Vagina (tissue), 2 donors: ENCODE results near the gene RAB40AL.

Experiments used
- POLR2A ChIP-seq, 2 donors: fragments of 450-650 bp; IDR thresholded peaks; one replicate each; pipeline ENCODE4 v1.6.1; 2017; ENCODE audit warnings: antibody characterized with exemption in 2 of 2, mild to moderate bottlenecking in 2 of 2, moderate library complexity in 2 of 2
- POLR2AphosphoS5 ChIP-seq, 2 donors: sonication (generic); formaldehyde crosslinking; IDR thresholded peaks; one replicate each; pipeline ENCODE4 v1.9.0; 2017; ENCODE audit warnings: antibody characterized with exemption in 2 of 2, mild to moderate bottlenecking in 2 of 2, low read depth in 1 of 2; ENCODE audit not compliant: insufficient read depth in 1 of 2
- TF ChIP-seq, protein P1 (sequence below), 3 experiments: fragments of 450-650 bp in 2 of 3; fragments of 200-600 bp in 1 of 3; sonication (generic) in 1 of 3; IDR thresholded peaks; one replicate each; pipeline ENCODE4 v1.5.1; 2017 to 2019; ENCODE audit warnings: antibody characterized with exemption in 3 of 3, mild to moderate bottlenecking in 2 of 3, moderate library complexity in 2 of 3

GRCh38 chrX:102902355-102902754, 34.7 kb upstream of the RAB40AL start:
- TF ChIP-seq, protein P1, sequence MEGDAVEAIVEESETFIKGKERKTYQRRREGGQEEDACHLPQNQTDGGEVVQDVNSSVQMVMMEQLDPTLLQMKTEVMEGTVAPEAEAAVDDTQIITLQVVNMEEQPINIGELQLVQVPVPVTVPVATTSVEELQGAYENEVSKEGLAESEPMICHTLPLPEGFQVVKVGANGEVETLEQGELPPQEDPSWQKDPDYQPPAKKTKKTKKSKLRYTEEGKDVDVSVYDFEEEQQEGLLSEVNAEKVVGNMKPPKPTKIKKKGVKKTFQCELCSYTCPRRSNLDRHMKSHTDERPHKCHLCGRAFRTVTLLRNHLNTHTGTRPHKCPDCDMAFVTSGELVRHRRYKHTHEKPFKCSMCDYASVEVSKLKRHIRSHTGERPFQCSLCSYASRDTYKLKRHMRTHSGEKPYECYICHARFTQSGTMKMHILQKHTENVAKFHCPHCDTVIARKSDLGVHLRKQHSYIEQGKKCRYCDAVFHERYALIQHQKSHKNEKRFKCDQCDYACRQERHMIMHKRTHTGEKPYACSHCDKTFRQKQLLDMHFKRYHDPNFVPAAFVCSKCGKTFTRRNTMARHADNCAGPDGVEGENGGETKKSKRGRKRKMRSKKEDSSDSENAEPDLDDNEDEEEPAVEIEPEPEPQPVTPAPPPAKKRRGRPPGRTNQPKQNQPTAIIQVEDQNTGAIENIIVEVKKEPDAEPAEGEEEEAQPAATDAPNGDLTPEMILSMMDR (IDR thresholded peaks at IDR 0.05) = no peak
- no peak for TF ChIP-seq POLR2A (IDR thresholded peaks at IDR 0.05)
- no peak for TF ChIP-seq POLR2AphosphoS5 (IDR thresholded peaks at IDR 0.05; ENCODE audit: insufficient read depth in 1 of 2, low read depth in 1 of 2)
